Psoas muscle (tissue), 8 donors: ENCODE data around the gene GP1BA. TPM values are rescaled to one million over a fixed set of nuclear protein-coding genes. Genes with fewer than 3 reads are reported as not detected.

ENCODE experiments used
- ATAC-seq, 4 donors: fragments of 200-7000 bp; cut with Tn5 transposase; one replicate each; pipeline ENCODE4 v1.9.1; 2020; ENCODE audit warnings: moderate library complexity in 3 of 4, mild to moderate bottlenecking in 2 of 4
- DNase-seq, 2 donors: peaks; one replicate each; pipeline ENCODE4 v3.0.0-alpha.2; 2020
- H3K27ac ChIP-seq: fragments of 200-600 bp; one replicate; pipeline ENCODE4 v1.8.0; 2022
- H3K27me3 ChIP-seq, 3 donors: fragments of 200-600 bp in 1 of 3; one replicate each; pipeline versions ENCODE4 v1.6.1 to v1.8.0; 2013 to 2022; ENCODE audit warnings: low read length in 2 of 3, mild to moderate bottlenecking in 2 of 3, moderate library complexity in 1 of 3; ENCODE audit not compliant: insufficient read depth in 3 of 3
- H3K36me3 ChIP-seq, 2 donors: fragments of 200-600 bp in 1 of 2; one replicate each; pipeline versions ENCODE4 v1.6.1 to v1.8.0; 2013 to 2022; ENCODE audit warnings: low read depth in 1 of 2, mild to moderate bottlenecking in 1 of 2, moderate library complexity in 1 of 2; ENCODE audit not compliant: insufficient read depth in 1 of 2
- H3K4me1 ChIP-seq: fragments of 200-600 bp; one replicate; pipeline ENCODE4 v1.8.0; 2022
- H3K4me3 ChIP-seq: fragments of 200-600 bp; one replicate; pipeline ENCODE4 v1.8.0; 2022; ENCODE audit warnings: mild to moderate bottlenecking
- H3K9me3 ChIP-seq: fragments of 200-600 bp; one replicate; pipeline ENCODE4 v1.8.0; 2022
- CTCF ChIP-seq: fragments of 200-600 bp; IDR thresholded peaks from one replicate; pipeline ENCODE4 v1.8.0; 2022; ENCODE audit warnings: antibody characterized with exemption
- WGBS, 3 donors: extraction: QIAGEN DNeasy Blood & Tissue Kit; methylation state at CpG; one replicate each; pipeline versions ENCODE4 v1.1.6 to v1.1.7; 2013; 5-methylcytosine and 5-hydroxymethylcytosine counted together
- intact Hi-C, 2 donors: fragments of 100-400 bp; cut with DNase I; formaldehyde crosslinking; loops; one replicate each; pipeline versions ENCODE4 v1.11.0 to v1.14.2; 2022
- polyA plus RNA-seq, 3 donors: library from polyadenylated mRNA; stranded (reverse); fragments of 200-250 nt; gene quantifications; one replicate each; pipeline ENCODE4 v1.2.3, GENCODE V29; 2013
- total RNA-seq, 4 donors: library from RNA; stranded (reverse); fragmentation: NEBNext Ultra II Directional in 2 of 4; extraction: Animal tissue kit (Norgen Biotek cat#: 25700) in 2 of 4; gene quantifications; one replicate each; pipeline versions ENCODE4 v1.2.1 to v1.2.4, GENCODE V29; 2021 to 2023
- donor health status: healthy with polysubstance abuse.
- donor health status: DM: no; HTN: no; CAD: no; lungs with moderate emphysema.
- donor health status: Bipolar disorder and iron deficiency.
- donor health status: healthy.
- donor health status: DM: yes; HTN: yes; CAD: no.
- donor health status: DM: no; HTN: no; CAD: no.
- donor health status: DM: no; HTN: no; CAD: no.
- donor health status: DM: yes; HTN: yes; CAD: no.

GP1BA gene
- total and polyA plus RNA-seq, 7 donors: 0.04 to 0.10 (median 0.05) TPM; not detected in 4

GRCh38 chr17:4982305-4982704, 50.2 kb downstream of the GP1BA start:
- no peak overlapping the region for H3K4me3 ChIP-seq
- no peak for TF ChIP-seq CTCF
- 60 to 68% (median 61%) methylated on average over 5 of the region's 5 CpGs for WGBS, 3 donors
- H3K9me3 ChIP-seq: no peaks in the 10 kb centered on the region
- ATAC-seq (no peak), DNase-seq (no peak)
- H3K36me3 ChIP-seq: peaks cover 7 to 86% of the 10 kb centered on the region in 2 donors
- H3K27ac ChIP-seq: no peak overlapping the region
- intact Hi-C loops: loop anchor here in 1 of 2 donors (5.0 kb wide), 2 partner anchors 45 to 80 kb away; no protein-coding TSS in a partner anchor
- H3K27me3 ChIP-seq: no peaks in the 10 kb centered on the region
- H3K4me1 ChIP-seq: peaks cover 13% of the 10 kb centered on the region

Other genes with a start within 250 kb of the GP1BA start
- gene PELP1, start 228.1 kb upstream of the GP1BA start, total RNA-seq: 10 to 100 TPM; 51.7 to 57.2 (median 55.5) TPM
- 10 to 100 TPM; 17.5 to 38.6 (median 20.4) TPM for gene PELP1, start 228.1 kb upstream of the GP1BA start, polyA plus RNA-seq
- gene ARRB2, start 221.6 kb upstream of the GP1BA start, total RNA-seq: 10 to 100 TPM; 12.1 to 16.5 (median 14.7) TPM
- gene ARRB2, start 221.6 kb upstream of the GP1BA start, polyA plus RNA-seq: 10 to 100 TPM in 1 of 3 donors, 1 to 10 TPM in 2; 6.6 to 11.8 (median 8.0) TPM
- gene MED11, start 200.8 kb upstream of the GP1BA start, total RNA-seq: 10 to 100 TPM; 19.2 to 26.6 (median 23.7) TPM
- 10 to 100 TPM; 44.0 to 52.1 (median 46.3) TPM for gene MED11, start 200.8 kb upstream of the GP1BA start, polyA plus RNA-seq
- gene ZMYND15, start 192.4 kb upstream of the GP1BA start, total RNA-seq: under 1 TPM in 3 of 4 donors, not detected in 1; 0.08 to 0.30 (median 0.15) TPM
- under 1 TPM in 2 of 3 donors, not detected in 1; 0.04 to 0.09 TPM for gene ZMYND15, start 192.4 kb upstream of the GP1BA start, polyA plus RNA-seq
- gene CXCL16, start 192.3 kb upstream of the GP1BA start, total RNA-seq: 1 to 10 TPM; 1.7 to 5.4 (median 2.8) TPM
- gene CXCL16, start 192.3 kb upstream of the GP1BA start, polyA plus RNA-seq: under 1 TPM; 0.45 to 0.72 (median 0.48) TPM
- not detected for gene TM4SF5, start 160.4 kb upstream of the GP1BA start, total RNA-seq
- gene TM4SF5, start 160.4 kb upstream of the GP1BA start, polyA plus RNA-seq: under 1 TPM in 1 of 3 donors, not detected in 2; 0.34 TPM
- gene VMO1, start 145.9 kb upstream of the GP1BA start, total RNA-seq: under 1 TPM; 0.42 to 0.84 (median 0.64) TPM
- 1 to 10 TPM in 2 of 3 donors, under 1 TPM in 1; 0.84 to 3.1 (median 1.8) TPM for gene VMO1, start 145.9 kb upstream of the GP1BA start, polyA plus RNA-seq
- not detected for gene GLTPD2, start 143.3 kb upstream of the GP1BA start, total RNA-seq
- not detected for gene GLTPD2, start 143.3 kb upstream of the GP1BA start, polyA plus RNA-seq
- 100 to 1,000 TPM; 160 to 254 (median 234) TPM for gene PSMB6, start 136.1 kb upstream of the GP1BA start, total RNA-seq
- 100 to 1,000 TPM; 416 to 561 (median 427) TPM for gene PSMB6, start 136.1 kb upstream of the GP1BA start, polyA plus RNA-seq
- gene PLD2, start 125.1 kb upstream of the GP1BA start, total RNA-seq: 1 to 10 TPM; 3.7 to 7.5 (median 4.3) TPM
- gene PLD2, start 125.1 kb upstream of the GP1BA start, polyA plus RNA-seq: 1 to 10 TPM; 2.4 to 4.2 (median 3.0) TPM
- 10 to 100 TPM; 15.8 to 23.8 (median 20.8) TPM for gene MINK1, start 98.9 kb upstream of the GP1BA start, total RNA-seq
- 10 to 100 TPM in 2 of 3 donors, 1 to 10 TPM in 1; 8.9 to 19.2 (median 14.2) TPM for gene MINK1, start 98.9 kb upstream of the GP1BA start, polyA plus RNA-seq
- gene C17orf107, start 32.7 kb upstream of the GP1BA start, total RNA-seq: under 1 TPM in 2 of 4 donors, not detected in 2; 0.20 to 0.30 TPM
- gene C17orf107, start 32.7 kb upstream of the GP1BA start, polyA plus RNA-seq: under 1 TPM; 0.01 to 0.10 (median 0.03) TPM
- gene CHRNE, start 29.2 kb upstream of the GP1BA start, total RNA-seq: 1 to 10 TPM in 1 of 4 donors, under 1 TPM in 3; 0.19 to 1.1 (median 0.28) TPM
- under 1 TPM; 0.16 to 0.70 (median 0.56) TPM for gene CHRNE, start 29.2 kb upstream of the GP1BA start, polyA plus RNA-seq
- gene SLC25A11, start 7.8 kb downstream of the GP1BA start, total RNA-seq: 100 to 1,000 TPM in 3 of 4 donors, 10 to 100 TPM in 1; 97.1 to 225 (median 143) TPM
- gene SLC25A11, start 7.8 kb downstream of the GP1BA start, polyA plus RNA-seq: 100 to 1,000 TPM; 125 to 163 (median 128) TPM
- gene RNF167, start 8.0 kb downstream of the GP1BA start, total RNA-seq: 10 to 100 TPM; 85.1 to 96.3 (median 87.3) TPM
- 100 to 1,000 TPM in 1 of 3 donors, 10 to 100 TPM in 2; 85.7 to 151 (median 100.0) TPM for gene RNF167, start 8.0 kb downstream of the GP1BA start, polyA plus RNA-seq
- gene PFN1, start 16.3 kb downstream of the GP1BA start, total RNA-seq: 100 to 1,000 TPM; 149 to 253 (median 205) TPM
- 1,000 to 10,000 TPM in 1 of 3 donors, 100 to 1,000 TPM in 2; 220 to 1,518 (median 312) TPM for gene PFN1, start 16.3 kb downstream of the GP1BA start, polyA plus RNA-seq
- gene ENO3, start 18.8 kb downstream of the GP1BA start, total RNA-seq: 1,000 to 10,000 TPM; 2,251 to 3,238 (median 2,533) TPM
- 1,000 to 10,000 TPM; 1,126 to 5,696 (median 4,322) TPM for gene ENO3, start 18.8 kb downstream of the GP1BA start, polyA plus RNA-seq
- gene SPAG7, start 35.5 kb downstream of the GP1BA start, total RNA-seq: 100 to 1,000 TPM in 3 of 4 donors, 10 to 100 TPM in 1; 79.2 to 156 (median 111) TPM
- 100 to 1,000 TPM in 2 of 3 donors, 10 to 100 TPM in 1; 93.2 to 179 (median 170) TPM for gene SPAG7, start 35.5 kb downstream of the GP1BA start, polyA plus RNA-seq
- gene CAMTA2, start 55.4 kb downstream of the GP1BA start, total RNA-seq: 10 to 100 TPM; 43.0 to 60.8 (median 51.0) TPM
- 10 to 100 TPM; 30.3 to 50.2 (median 39.5) TPM for gene CAMTA2, start 55.4 kb downstream of the GP1BA start, polyA plus RNA-seq
- 1 to 10 TPM; 2.9 to 4.9 (median 3.5) TPM for gene INCA1, start 65.2 kb downstream of the GP1BA start, total RNA-seq
- gene INCA1, start 65.2 kb downstream of the GP1BA start, polyA plus RNA-seq: 1 to 10 TPM; 1.6 to 4.1 (median 4.0) TPM
- gene KIF1C, start 65.7 kb downstream of the GP1BA start, total RNA-seq: 1,000 to 10,000 TPM in 1 of 4 donors, 100 to 1,000 TPM in 3; 624 to 1,039 (median 691) TPM
- gene KIF1C, start 65.7 kb downstream of the GP1BA start, polyA plus RNA-seq: 100 to 1,000 TPM; 204 to 445 (median 311) TPM
- not detected for gene SLC52A1, start 103.1 kb downstream of the GP1BA start, total RNA-seq
- under 1 TPM in 2 of 3 donors, not detected in 1; 0.01 to 0.04 TPM for gene SLC52A1, start 103.1 kb downstream of the GP1BA start, polyA plus RNA-seq
- gene ZFP3, start 146.2 kb downstream of the GP1BA start, total RNA-seq: 10 to 100 TPM in 1 of 4 donors, 1 to 10 TPM in 3; 6.8 to 12.3 (median 8.0) TPM
- 10 to 100 TPM in 1 of 3 donors, 1 to 10 TPM in 2; 3.7 to 11.2 (median 3.9) TPM for gene ZFP3, start 146.2 kb downstream of the GP1BA start, polyA plus RNA-seq
- gene ZNF232, start 179.6 kb downstream of the GP1BA start, total RNA-seq: 10 to 100 TPM in 1 of 4 donors, 1 to 10 TPM in 3; 5.8 to 12.2 (median 7.4) TPM
- gene ZNF232, start 179.6 kb downstream of the GP1BA start, polyA plus RNA-seq: 10 to 100 TPM in 1 of 3 donors, 1 to 10 TPM in 2; 7.1 to 19.3 (median 8.0) TPM
- 1 to 10 TPM in 1 of 4 donors, under 1 TPM in 3; 0.40 to 3.2 (median 0.41) TPM for gene USP6, start 183.8 kb downstream of the GP1BA start, total RNA-seq
- under 1 TPM; 0.05 to 0.37 (median 0.25) TPM for gene USP6, start 183.8 kb downstream of the GP1BA start, polyA plus RNA-seq